Trophoblast cell (in vitro differentiated cells and primary cell): ENCODE measurements around the gene PWP1.

Experiments
- DNase-seq, 2 donors: peaks; one replicate each; pipeline ENCODE4 v3.0.0-alpha.2; 2016
- H2AFZ ChIP-seq: 2 replicates; pipeline ENCODE4 v1.6.1; 2013; ENCODE audit warnings: low read length, moderate library complexity, mild to moderate bottlenecking; ENCODE audit not compliant: insufficient read depth, poor library complexity
- H2AK5ac ChIP-seq: 2 replicates; pipeline ENCODE4 v1.6.1; 2013; ENCODE audit warnings: mild to moderate bottlenecking, low read length
- H2BK120ac ChIP-seq: 2 replicates; pipeline ENCODE4 v1.6.1; 2013; ENCODE audit warnings: low read length, mild to moderate bottlenecking, moderate library complexity; ENCODE audit not compliant: insufficient read depth, poor library complexity
- H2BK12ac ChIP-seq: 2 replicates; pipeline ENCODE4 v1.6.1; 2013; ENCODE audit warnings: mild to moderate bottlenecking, low read length, moderate library complexity
- H2BK5ac ChIP-seq: 2 replicates; pipeline ENCODE4 v1.6.1; 2013; ENCODE audit warnings: low read length, low read depth, moderate library complexity, mild to moderate bottlenecking; ENCODE audit not compliant: poor library complexity
- H3K14ac ChIP-seq: 2 replicates; pipeline ENCODE4 v1.6.1; 2013; ENCODE audit warnings: mild to moderate bottlenecking, low read length
- H3K18ac ChIP-seq: 2 replicates; pipeline ENCODE4 v1.6.1; 2013; ENCODE audit warnings: mild to moderate bottlenecking, low read length
- H3K23ac ChIP-seq: 2 replicates; pipeline ENCODE4 v1.6.1; 2013; ENCODE audit warnings: low read length
- H3K27ac ChIP-seq: 2 replicates; pipeline ENCODE4 v1.5.1; 2013; ENCODE audit warnings: low read depth, mild to moderate bottlenecking, inconsistent platforms, low read length, moderate library complexity
- H3K27me3 ChIP-seq: 2 replicates; pipeline ENCODE4 v1.6.1; 2013; ENCODE audit warnings: inconsistent platforms, mild to moderate bottlenecking, low read length, moderate library complexity; ENCODE audit not compliant: insufficient read depth
- H3K36me3 ChIP-seq, 2 experiments: 1 replicate in 1 of 2; 2 replicates in 1 of 2; pipeline ENCODE4 v1.6.1; 2013; ENCODE audit warnings: low read length in 2 of 2, mild to moderate bottlenecking in 2 of 2, moderate library complexity in 1 of 2; ENCODE audit not compliant: insufficient read depth in 2 of 2, control insufficient read depth in 1 of 2
- H3K4ac ChIP-seq: 2 replicates; pipeline ENCODE4 v1.6.1; 2013; ENCODE audit warnings: low read depth, mild to moderate bottlenecking, low read length, moderate library complexity
- H3K4me1 ChIP-seq, 2 experiments: 1 replicate in 1 of 2; 2 replicates in 1 of 2; pipeline ENCODE4 v1.6.1; 2013; ENCODE audit warnings: low read length in 2 of 2, mild to moderate bottlenecking in 2 of 2, moderate library complexity in 1 of 2; ENCODE audit not compliant: insufficient read depth in 2 of 2, control insufficient read depth in 1 of 2
- H3K4me2 ChIP-seq: 2 replicates; pipeline ENCODE4 v1.6.1; 2013; ENCODE audit warnings: inconsistent platforms, mild to moderate bottlenecking, low read length, moderate library complexity
- H3K4me3 ChIP-seq: 2 replicates; pipeline ENCODE4 v1.5.1; 2013; ENCODE audit warnings: mild to moderate bottlenecking, low read depth, low read length, inconsistent platforms
- H3K79me1 ChIP-seq: one replicate; pipeline ENCODE4 v1.6.1; 2013; ENCODE audit warnings: low read length
- H3K79me2 ChIP-seq: 2 replicates; pipeline ENCODE4 v1.6.1; 2013; ENCODE audit warnings: low read length, mild to moderate bottlenecking; ENCODE audit not compliant: control insufficient read depth, insufficient read depth, poor library complexity
- H3K9ac ChIP-seq: 2 replicates; pipeline ENCODE4 v1.6.1; 2013; ENCODE audit warnings: mild to moderate bottlenecking, low read length
- H3K9me3 ChIP-seq: 2 replicates; pipeline ENCODE4 v1.6.1; 2013; ENCODE audit warnings: low read depth, mild to moderate bottlenecking, control low read depth, inconsistent platforms, low read length; ENCODE audit not compliant: insufficient read depth
- H4K12ac ChIP-seq: 2 replicates; pipeline ENCODE4 v1.6.1; 2013; ENCODE audit warnings: low read depth, mild to moderate bottlenecking, low read length, moderate library complexity
- H4K8ac ChIP-seq: 2 replicates; pipeline ENCODE4 v1.6.1; 2013; ENCODE audit warnings: low read depth, mild to moderate bottlenecking, low read length, moderate library complexity
- H4K91ac ChIP-seq: one replicate; pipeline ENCODE4 v1.6.1; 2013; ENCODE audit warnings: low read depth, mild to moderate bottlenecking, low read length, moderate library complexity
- WGBS: extraction: QIAGEN DNeasy Blood & Tissue Kit; methylation state at CpG from one replicate; pipeline ENCODE4 v1.1.7; 2013; ENCODE audit warnings: missing lambda C conversion rate; ENCODE audit not compliant: insufficient read length, insufficient coverage; ENCODE audit errors: extremely low coverage; 5-methylcytosine and 5-hydroxymethylcytosine counted together

PWP1 gene

DNA sequence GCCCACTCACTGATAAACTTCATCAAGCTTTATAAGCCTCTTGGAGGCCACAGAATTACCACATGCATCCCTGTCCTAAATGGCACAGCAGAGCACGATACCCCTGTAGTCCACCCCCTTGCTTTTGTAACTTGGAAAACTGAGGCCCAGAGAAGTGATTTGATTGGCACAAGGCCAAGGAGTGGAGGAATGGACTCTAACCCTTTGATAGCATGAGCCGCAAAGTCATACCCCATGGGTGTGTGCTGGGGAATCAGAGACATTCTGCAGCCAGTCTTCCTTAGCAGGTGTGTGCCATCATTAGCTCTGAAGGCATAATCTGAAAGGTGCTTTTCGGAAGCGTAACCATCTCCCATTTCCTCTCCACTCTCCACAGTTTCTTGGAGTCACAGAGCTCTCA lies 28.5 kb upstream of the PWP1 start:
- no peaks in the 10 kb centered on the region for H3K36me3 ChIP-seq
- H3K9me3 ChIP-seq: peaks cover 2% of the 10 kb centered on the region
- H3K14ac ChIP-seq: no peak overlapping the region
- no CpG with 5 or more reads among the region's 4 CpGs for WGBS
- H2AK5ac ChIP-seq: no peak overlapping the region
- H3K27me3 ChIP-seq: no peaks in the 10 kb centered on the region
- no peak overlapping the region for H3K9ac ChIP-seq
- H3K18ac ChIP-seq: no peak overlapping the region
- no peak overlapping the region for H2AFZ ChIP-seq
- H3K4me2 ChIP-seq: no peak overlapping the region
- no peak overlapping the region for H2BK12ac ChIP-seq
- H3K4ac ChIP-seq: no peak overlapping the region
- H3K79me2 ChIP-seq: no peaks in the 10 kb centered on the region
- no peak overlapping the region for H2BK120ac ChIP-seq
- no peak overlapping the region for H4K8ac ChIP-seq
- H2BK5ac ChIP-seq: no peak overlapping the region
- no peaks in the 10 kb centered on the region for H3K79me1 ChIP-seq
- no peak overlapping the region for H3K4me3 ChIP-seq
- no peaks in the 10 kb centered on the region for H3K4me1 ChIP-seq
- DNase-seq: no peak
- H3K27ac ChIP-seq: no peak overlapping the region
- no peak overlapping the region for H4K91ac ChIP-seq
- no peak overlapping the region for H4K12ac ChIP-seq
- H3K23ac ChIP-seq: no peak overlapping the region

DNA sequence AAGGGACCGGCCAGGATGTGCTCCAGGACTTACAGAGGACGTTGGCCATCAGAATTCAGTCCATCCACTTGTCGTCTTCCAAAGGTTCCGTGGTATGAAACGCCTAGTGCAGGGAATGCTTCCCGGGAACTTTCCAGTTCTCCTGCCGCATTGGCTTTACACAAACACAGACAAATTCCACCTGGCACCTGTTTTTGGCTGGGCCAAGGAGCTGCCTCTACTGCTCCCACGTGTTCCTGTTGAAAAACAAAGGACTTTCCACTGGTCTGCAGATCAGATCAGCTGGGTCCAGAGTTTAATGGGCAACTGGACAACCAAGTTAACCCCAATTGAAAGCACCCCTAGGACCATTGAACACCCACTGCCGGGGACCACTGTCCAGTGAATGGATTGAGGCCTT lies 28.0 kb upstream of the PWP1 start:
- H3K27ac ChIP-seq: no peak overlapping the region
- H4K8ac ChIP-seq: no peak overlapping the region

DNA sequence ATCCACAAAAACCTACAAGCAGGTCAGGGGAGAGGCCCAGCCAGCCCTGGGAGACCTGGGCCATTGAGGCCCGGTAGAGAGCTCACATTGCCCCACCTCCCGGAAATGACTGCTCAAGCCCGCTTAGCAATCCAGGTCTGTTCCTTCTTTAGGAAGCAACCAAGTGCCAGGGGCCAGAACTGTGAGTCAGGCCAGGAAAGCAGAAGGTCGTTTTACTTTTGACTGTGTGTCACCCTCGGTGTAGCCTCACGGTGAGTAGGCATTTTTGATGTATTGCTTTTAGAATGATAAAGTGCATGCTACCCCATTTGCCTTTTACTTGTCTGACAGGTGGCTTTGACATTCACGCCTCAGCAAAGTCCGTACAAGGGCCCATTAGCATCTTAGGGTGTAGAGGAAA lies 25.4 kb upstream of the PWP1 start:
- H3K4me3 ChIP-seq: no peak overlapping the region
- H3K18ac ChIP-seq: no peak overlapping the region
- H2BK120ac ChIP-seq: no peak overlapping the region
- DNase-seq: no peak
- no peak overlapping the region for H3K23ac ChIP-seq
- H3K4ac ChIP-seq: no peak overlapping the region
- no peak overlapping the region for H3K4me2 ChIP-seq
- no peaks in the 10 kb centered on the region for H3K27me3 ChIP-seq
- no peak overlapping the region for H3K27ac ChIP-seq
- H4K12ac ChIP-seq: no peak overlapping the region
- no peak overlapping the region for H2AFZ ChIP-seq
- H3K4me1 ChIP-seq: no peaks in the 10 kb centered on the region
- H3K79me1 ChIP-seq: no peaks in the 10 kb centered on the region
- peaks cover 2% of the 10 kb centered on the region for H3K9me3 ChIP-seq
- no peak overlapping the region for H2BK12ac ChIP-seq
- no peaks in the 10 kb centered on the region for H3K79me2 ChIP-seq
- H3K36me3 ChIP-seq: no peaks in the 10 kb centered on the region
- no peak overlapping the region for H3K9ac ChIP-seq
- no peak overlapping the region for H3K14ac ChIP-seq
- no peak overlapping the region for H4K91ac ChIP-seq
- WGBS: no CpG with 5 or more reads among the region's 8 CpGs
- no peak overlapping the region for H2AK5ac ChIP-seq
- no peak overlapping the region for H2BK5ac ChIP-seq
- no peak overlapping the region for H4K8ac ChIP-seq

More for the DNA sequence above, 28.0 kb upstream of the PWP1 start:
- Histone ChIP-seq H3K4me2 (no peak overlapping the region), H3K4ac (no peak overlapping the region), H3K14ac (no peak overlapping the region), H3K4me3 (no peak overlapping the region), H3K27me3 (no peaks in the 10 kb centered on the region), H4K12ac (no peak overlapping the region), H4K91ac (no peak overlapping the region), H3K36me3 (no peaks in the 10 kb centered on the region), H3K79me2 (no peaks in the 10 kb centered on the region), H2AFZ (no peak overlapping the region), H2AK5ac (no peak overlapping the region), H2BK120ac (no peak overlapping the region), H3K9ac (no peak overlapping the region), H3K9me3 (peaks cover 2% of the 10 kb centered on the region), H3K4me1 (no peaks in the 10 kb centered on the region), H2BK12ac (no peak overlapping the region), H3K79me1 (no peaks in the 10 kb centered on the region), H3K18ac (no peak overlapping the region), H3K23ac (no peak overlapping the region), H2BK5ac (no peak overlapping the region)
- no CpG with 5 or more reads among the region's 9 CpGs for WGBS
- DNase-seq: no peak

DNA sequence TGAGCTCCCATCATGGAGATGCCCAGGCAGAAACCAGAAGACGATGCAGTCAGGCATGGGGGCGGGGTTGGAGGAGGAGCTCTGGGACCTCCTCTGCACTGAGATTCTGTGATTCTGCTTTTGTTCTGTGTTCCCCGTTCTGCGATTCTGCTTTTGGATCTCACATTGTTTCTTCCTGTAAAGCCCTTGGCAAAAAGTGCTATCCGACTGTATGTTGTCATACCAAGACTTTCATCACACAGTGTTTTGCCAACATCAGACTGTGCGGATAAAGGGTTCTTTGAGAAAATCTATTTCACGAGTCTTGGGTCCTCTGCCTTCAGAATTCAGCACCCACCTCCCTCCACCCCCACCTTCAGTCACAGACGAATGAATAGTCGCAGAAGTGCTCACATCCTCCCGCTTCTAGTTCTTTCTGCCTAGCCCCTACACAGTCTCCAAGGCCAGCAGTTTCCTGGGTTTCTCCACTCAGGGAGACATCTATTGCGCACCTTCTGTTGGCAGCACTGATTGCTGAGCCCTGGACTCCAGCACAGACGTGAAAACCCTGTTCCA lies 24.7 kb upstream of the PWP1 start:
- no peak overlapping the region for H2AK5ac ChIP-seq
- no peak overlapping the region for H2BK5ac ChIP-seq
- no peaks in the 10 kb centered on the region for H3K27me3 ChIP-seq
- no peak overlapping the region for H3K23ac ChIP-seq
- no peak overlapping the region for H3K9ac ChIP-seq
- H3K4me1 ChIP-seq: no peaks in the 10 kb centered on the region
- H3K4me3 ChIP-seq: no peak overlapping the region
- peaks cover 2% of the 10 kb centered on the region for H3K9me3 ChIP-seq
- no peak overlapping the region for H4K91ac ChIP-seq
- H3K79me2 ChIP-seq: no peaks in the 10 kb centered on the region
- no peak overlapping the region for H3K4me2 ChIP-seq
- H3K79me1 ChIP-seq: no peaks in the 10 kb centered on the region
- no peak overlapping the region for H2AFZ ChIP-seq
- no peak overlapping the region for H4K12ac ChIP-seq
- whole genome bisulfite sequencing: no CpG with 5 or more reads among the region's 12 CpGs
- H2BK120ac ChIP-seq: no peak overlapping the region
- H3K36me3 ChIP-seq: no peaks in the 10 kb centered on the region
- no peak overlapping the region for H2BK12ac ChIP-seq
- no peak overlapping the region for H3K27ac ChIP-seq
- H4K8ac ChIP-seq: no peak overlapping the region
- no peak for DNase-seq
- no peak overlapping the region for H3K18ac ChIP-seq
- no peak overlapping the region for H3K14ac ChIP-seq
- H3K4ac ChIP-seq: no peak overlapping the region
